GM12874 (cell line): ENCODE data around the gene SORBS1.

Experiments
- TF ChIP-seq, protein P1 (sequence below): IDR thresholded peaks from 2 replicates; pipeline ENCODE4 v1.5.1; 2011; ENCODE audit warnings: low read depth, mild to moderate bottlenecking, control low read depth, low read length, moderate library complexity; ENCODE audit not compliant: insufficient read depth

Gene SORBS1

DNA sequence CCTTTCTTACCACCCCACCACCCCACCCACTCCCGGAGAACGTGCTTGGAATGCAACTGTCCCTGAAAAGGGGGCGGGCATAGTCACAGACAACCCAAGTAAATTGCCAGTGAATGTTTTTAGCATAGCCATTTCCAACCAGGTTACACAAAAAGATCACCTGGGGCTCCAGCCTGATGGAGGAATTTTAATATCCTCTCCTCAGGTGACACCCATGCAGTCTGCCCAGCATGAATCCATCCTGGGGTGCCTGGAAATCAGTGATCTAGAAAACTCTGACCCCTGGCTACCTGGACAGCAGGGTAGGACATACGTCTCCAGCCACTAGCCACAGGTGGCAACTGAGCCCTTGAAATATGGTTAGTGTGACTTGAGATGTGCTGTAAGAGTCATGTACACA is 61.1 kb downstream of the SORBS1 start:
- TF ChIP-seq, protein P1, sequence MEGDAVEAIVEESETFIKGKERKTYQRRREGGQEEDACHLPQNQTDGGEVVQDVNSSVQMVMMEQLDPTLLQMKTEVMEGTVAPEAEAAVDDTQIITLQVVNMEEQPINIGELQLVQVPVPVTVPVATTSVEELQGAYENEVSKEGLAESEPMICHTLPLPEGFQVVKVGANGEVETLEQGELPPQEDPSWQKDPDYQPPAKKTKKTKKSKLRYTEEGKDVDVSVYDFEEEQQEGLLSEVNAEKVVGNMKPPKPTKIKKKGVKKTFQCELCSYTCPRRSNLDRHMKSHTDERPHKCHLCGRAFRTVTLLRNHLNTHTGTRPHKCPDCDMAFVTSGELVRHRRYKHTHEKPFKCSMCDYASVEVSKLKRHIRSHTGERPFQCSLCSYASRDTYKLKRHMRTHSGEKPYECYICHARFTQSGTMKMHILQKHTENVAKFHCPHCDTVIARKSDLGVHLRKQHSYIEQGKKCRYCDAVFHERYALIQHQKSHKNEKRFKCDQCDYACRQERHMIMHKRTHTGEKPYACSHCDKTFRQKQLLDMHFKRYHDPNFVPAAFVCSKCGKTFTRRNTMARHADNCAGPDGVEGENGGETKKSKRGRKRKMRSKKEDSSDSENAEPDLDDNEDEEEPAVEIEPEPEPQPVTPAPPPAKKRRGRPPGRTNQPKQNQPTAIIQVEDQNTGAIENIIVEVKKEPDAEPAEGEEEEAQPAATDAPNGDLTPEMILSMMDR, result no peak

GRCh38 chr10:95499482-95499989 is 61.6 kb downstream of the SORBS1 start:
- TF ChIP-seq, protein P1, result no peak

DNA sequence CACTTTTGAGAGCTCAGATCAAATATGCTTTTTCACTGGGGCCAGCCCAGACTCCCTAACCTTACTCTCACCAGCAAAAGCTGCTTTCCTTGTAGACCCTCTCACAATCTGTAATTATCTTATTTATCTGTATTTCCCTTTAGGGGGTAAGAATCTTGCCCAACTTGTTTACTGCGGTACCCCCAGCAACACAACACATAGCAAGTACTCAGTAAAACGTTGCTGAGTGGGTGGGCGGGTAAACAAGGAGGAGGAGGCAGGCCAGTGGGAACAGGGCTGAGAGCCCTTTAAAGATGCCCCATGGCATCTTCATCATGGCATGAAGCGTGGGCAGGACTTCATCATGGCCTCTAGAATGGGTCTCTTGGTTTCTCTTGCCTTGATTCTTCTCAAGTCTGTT is 64.2 kb downstream of the SORBS1 start:
- TF ChIP-seq, protein P1, result no peak

DNA sequence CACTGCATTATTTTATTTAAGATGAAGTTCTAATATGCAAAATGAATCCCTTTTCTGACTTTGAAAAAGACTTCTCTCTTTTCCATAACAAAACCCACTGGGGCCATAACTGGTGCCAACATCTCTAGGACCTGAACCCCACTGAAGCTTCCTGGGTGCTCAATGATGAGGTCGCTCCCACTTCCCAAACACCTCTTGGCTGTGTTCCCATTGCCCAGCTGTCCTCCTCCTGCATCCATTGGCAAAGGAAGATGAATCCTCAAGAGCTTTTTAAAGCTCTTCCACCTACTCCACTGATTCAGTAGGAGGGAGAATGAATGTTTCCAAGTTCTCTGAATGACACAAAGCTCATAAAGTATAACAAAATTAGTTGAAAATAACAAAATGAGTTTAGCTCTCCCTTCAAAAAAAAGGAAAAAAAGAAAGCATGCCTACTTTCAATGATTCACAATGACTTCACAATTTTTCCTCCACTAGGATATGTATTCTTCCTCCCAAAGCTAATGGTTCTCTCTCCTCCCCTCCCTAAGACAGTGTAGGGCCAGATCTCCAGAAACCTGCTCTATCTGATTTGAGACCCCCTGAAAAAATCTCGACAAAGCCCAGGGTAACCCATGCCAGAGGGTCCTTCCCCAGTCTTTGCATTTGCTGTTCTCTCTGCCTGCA is 64.8 kb downstream of the SORBS1 start:
- TF ChIP-seq, protein P1, result no peak

DNA sequence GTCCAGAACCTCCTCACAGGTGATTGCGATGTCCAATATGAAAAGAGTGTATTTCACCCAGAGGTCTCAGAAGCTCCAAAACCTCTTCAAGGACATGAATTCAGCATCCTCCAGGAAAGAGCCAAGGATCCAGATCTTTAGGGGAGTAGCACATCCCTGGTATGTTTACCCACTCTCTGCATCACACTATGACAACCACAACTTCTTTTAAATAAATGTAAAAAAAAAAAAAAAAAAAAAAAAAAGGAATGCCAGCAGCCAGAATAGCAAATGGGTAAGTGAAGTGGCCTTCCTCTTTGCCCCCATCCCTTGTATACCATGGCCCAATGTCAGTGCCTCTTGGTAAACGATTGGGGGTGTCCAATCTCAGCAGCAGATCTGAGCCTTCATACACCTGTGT is 67.3 kb downstream of the SORBS1 start:
- TF ChIP-seq, protein P1, result no peak

DNA sequence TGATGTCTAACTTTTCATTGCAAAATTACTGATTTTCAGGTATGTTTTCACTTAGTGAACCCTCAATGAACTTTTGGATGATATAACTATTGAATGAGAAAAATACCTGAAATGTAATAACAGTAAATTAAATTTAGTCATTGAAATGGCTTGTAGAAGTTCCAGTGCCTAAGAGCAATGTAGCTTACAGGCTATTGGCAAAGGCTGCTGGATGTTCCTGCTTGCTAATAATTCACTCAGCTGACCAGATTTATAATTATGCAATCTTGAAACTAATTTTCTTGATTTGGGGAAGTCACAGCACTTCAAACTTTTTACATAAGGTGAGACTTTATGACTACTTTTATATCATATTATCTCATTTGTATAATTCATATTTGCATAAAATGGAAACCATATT is 73.2 kb downstream of the SORBS1 start:
- TF ChIP-seq, protein P1, result no peak

DNA sequence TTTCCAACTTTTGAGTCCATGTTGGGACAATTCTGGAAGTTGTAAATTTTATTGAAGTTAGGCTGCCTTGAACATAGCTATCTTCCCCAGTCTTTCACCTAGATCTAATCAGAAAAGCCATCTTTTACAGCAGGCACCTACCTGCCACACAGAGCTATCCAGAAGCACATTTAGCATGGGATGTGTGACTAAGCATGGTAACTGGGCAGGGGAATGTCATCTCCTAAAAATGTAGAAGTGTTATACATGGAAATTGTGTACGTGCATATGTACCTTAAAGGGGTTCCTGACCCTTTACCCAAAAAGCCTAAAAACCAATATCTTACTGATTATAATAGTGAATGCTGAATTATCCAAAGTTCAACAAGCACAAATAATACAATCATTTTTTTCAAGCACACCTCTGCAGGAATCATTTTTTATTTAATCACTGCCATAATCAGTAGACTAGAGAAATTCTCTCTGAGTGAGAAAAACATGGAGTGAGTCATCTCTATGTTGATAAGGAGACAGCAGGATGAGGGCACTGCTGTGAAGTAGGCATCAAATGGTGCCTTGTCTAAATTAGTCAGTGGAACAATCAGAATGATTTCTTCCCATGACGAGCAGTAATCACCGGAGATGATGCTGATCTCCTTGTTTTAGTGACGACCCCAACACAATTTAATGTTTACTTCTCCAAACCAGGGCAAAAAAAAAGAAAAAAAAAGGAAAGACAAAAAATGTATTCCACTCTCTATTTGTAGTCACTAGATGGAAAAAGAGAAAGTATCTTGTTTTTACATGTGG is 75.9 kb downstream of the SORBS1 start:
- TF ChIP-seq, protein P1, result no peak
